Heart right ventricle (tissue), 16 donors: ENCODE data around the gene SLCO2A1. TPM values are rescaled to one million over a fixed set of nuclear protein-coding genes. Genes with fewer than 3 reads are reported as not detected.

Source experiments
- ATAC-seq, 8 donors: fragments of 200-7000 bp; cut with Tn5 transposase; one replicate each; pipeline ENCODE4 v1.9.1; 2020; ENCODE audit warnings: mild to moderate bottlenecking in 8 of 8, moderate library complexity in 8 of 8, moderate number of reproducible peaks in 1 of 8
- DNase-seq, 2 donors: peaks; one replicate each; pipeline ENCODE4 v3.0.0-alpha.2; 2020
- H3K27ac ChIP-seq, 10 donors: fragments of 200-600 bp; sonication (generic) in 2 of 10; one replicate each; pipeline versions ENCODE4 v1.5.0 to v1.8.0; 2020 to 2022; ENCODE audit warnings: mild to moderate bottlenecking in 3 of 10
- H3K27me3 ChIP-seq, 7 donors: fragments of 200-600 bp; one replicate each; pipeline ENCODE4 v1.8.0; 2021 to 2022; ENCODE audit warnings: mild to moderate bottlenecking in 2 of 7
- H3K36me3 ChIP-seq, 9 donors: fragments of 200-600 bp; sonication (generic) in 1 of 9; one replicate each; pipeline versions ENCODE4 v1.5.0 to v1.8.0; 2020 to 2022; ENCODE audit warnings: mild to moderate bottlenecking in 2 of 9
- H3K4me1 ChIP-seq, 9 donors: fragments of 200-600 bp; sonication (generic) in 1 of 9; one replicate each; pipeline versions ENCODE4 v1.5.0 to v1.8.0; 2020 to 2022; ENCODE audit warnings: mild to moderate bottlenecking in 4 of 9
- H3K4me3 ChIP-seq, 10 donors: fragments of 200-600 bp; sonication (generic) in 2 of 10; one replicate each; pipeline versions ENCODE4 v1.5.0 to v1.8.0; 2020 to 2022; ENCODE audit warnings: mild to moderate bottlenecking in 7 of 10, moderate library complexity in 2 of 10
- H3K9me3 ChIP-seq, 11 donors: fragments of 200-600 bp in 10 of 11; sonication (generic) in 2 of 11; one replicate each; pipeline versions ENCODE4 v1.5.0 to v1.8.0; 2013 to 2022; ENCODE audit warnings: mild to moderate bottlenecking in 2 of 11, control low read depth in 1 of 11, moderate library complexity in 1 of 11
- WGBS, 2 donors: extraction: QIAGEN DNeasy Blood & Tissue Kit; methylation state at CpG; one replicate each; pipeline ENCODE4 v1.1.7; 2013; ENCODE audit warnings: inconsistent platforms in 1 of 2; 5-methylcytosine and 5-hydroxymethylcytosine counted together
- intact Hi-C, 10 donors: fragments of 100-400 bp; cut with DNase I; formaldehyde crosslinking; loops; one replicate each; pipeline versions ENCODE4 v1.11.1 to v1.14.2; 2022
- polyA plus RNA-seq, 2 donors: library from polyadenylated mRNA; stranded (reverse); fragments of 200-250 nt; gene quantifications; one replicate each; pipeline ENCODE4 v1.2.3, GENCODE V29; 2013
- total RNA-seq, 10 donors: library from RNA; stranded (reverse); fragmentation: NEBNext Ultra II Directional in 3 of 10; extraction: Animal tissue kit (Norgen Biotek cat#: 25700) in 3 of 10; gene quantifications; one replicate each; pipeline versions ENCODE4 v1.2.1 to v1.2.4, GENCODE V29; 2021 to 2023
- TF ChIP-seq, protein P1 (sequence below), 9 donors: fragments of 200-600 bp; sonication (generic) in 2 of 9; IDR thresholded peaks; one replicate each; pipeline versions ENCODE4 v1.5.0 to v1.8.0; 2021 to 2022; ENCODE audit warnings: antibody characterized with exemption in 9 of 9, mild to moderate bottlenecking in 5 of 9, moderate library complexity in 1 of 9
- donor health status: Arrhythmogenic right ventricular cardiomyopathy.
- donor health status: ischemic (EF 13 %, LVEDD 7.1; RV severe dilation, severe dysfunction).
- donor health status: healthy with polysubstance abuse.
- donor health status: DM: no; HTN: yes; CAD: no.
- donor health status: DM: no; HTN: no; CAD: no.
- donor health status: ischemic (EF 25% LVEDD 6.9; RV normal size, moderate dysfunction).
- donor health status: ischemic (EF 25% LVEDD 5.7; RV mildly dilated, moderate dysfunction).
- donor health status: healthy.
- donor health status: DM: yes; HTN: yes; CAD: no.
- donor health status: Ischemic cardiomyopathy.
- donor health status: ischemic (EF 35%, LVEDD 5.7; RV mildly dilated, moderate dysfunction).
- donor health status: nonischemic (EF 11% LVEDD 7.7; RV severe dilation, severe dysfunction).
- donor health status: DM: yes; HTN: yes; CAD: no.
- donor health status: PGD.
- donor health status: ischemic (EF 29% LVEDD 5.4; RV normal size, mild dysfunction).
- donor health status: nonischemic (EF 23%, LVEDD 6.1; RV moderate dilation, normal function).

The SLCO2A1 gene
- total and polyA plus RNA-seq, 12 donors = 3.6 to 30.4 (median 10.0) TPM

DNA sequence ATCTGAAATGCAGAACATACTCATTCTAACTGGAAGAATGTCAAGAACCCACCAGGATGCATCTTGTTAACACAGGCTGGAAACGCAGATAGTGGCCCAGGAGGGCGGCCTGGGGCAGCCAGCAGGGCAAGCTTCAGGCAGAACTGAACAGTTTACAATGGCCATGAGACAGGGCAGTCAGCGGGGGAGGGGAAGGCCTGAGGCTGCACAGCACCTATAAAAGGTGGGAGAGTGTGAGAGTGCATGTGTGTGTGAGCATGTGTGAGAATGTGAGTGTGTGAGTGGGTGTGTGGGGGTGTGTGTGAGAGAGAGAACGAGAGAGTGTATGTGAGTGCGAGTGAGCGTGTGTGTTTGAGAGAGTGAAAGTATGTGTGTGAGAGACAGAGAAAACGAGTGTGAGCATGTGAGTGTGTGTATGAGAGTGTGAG lies 26.8 kb upstream of the SLCO2A1 start:
- WGBS, 2 donors = 96 to 98% methylated on average over 7 of the region's 7 CpGs
- intact Hi-C loops = no loop called here
- TF ChIP-seq, protein P1, sequence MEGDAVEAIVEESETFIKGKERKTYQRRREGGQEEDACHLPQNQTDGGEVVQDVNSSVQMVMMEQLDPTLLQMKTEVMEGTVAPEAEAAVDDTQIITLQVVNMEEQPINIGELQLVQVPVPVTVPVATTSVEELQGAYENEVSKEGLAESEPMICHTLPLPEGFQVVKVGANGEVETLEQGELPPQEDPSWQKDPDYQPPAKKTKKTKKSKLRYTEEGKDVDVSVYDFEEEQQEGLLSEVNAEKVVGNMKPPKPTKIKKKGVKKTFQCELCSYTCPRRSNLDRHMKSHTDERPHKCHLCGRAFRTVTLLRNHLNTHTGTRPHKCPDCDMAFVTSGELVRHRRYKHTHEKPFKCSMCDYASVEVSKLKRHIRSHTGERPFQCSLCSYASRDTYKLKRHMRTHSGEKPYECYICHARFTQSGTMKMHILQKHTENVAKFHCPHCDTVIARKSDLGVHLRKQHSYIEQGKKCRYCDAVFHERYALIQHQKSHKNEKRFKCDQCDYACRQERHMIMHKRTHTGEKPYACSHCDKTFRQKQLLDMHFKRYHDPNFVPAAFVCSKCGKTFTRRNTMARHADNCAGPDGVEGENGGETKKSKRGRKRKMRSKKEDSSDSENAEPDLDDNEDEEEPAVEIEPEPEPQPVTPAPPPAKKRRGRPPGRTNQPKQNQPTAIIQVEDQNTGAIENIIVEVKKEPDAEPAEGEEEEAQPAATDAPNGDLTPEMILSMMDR (IDR thresholded peaks at IDR 0.05) = no peak
- H3K4me3 ChIP-seq = no peak overlapping the region
- H3K4me1 ChIP-seq = peaks cover 4 to 25% (median 11%) of the 10 kb centered on the region in 9 donors
- H3K36me3 ChIP-seq = no peaks in the 10 kb centered on the region
- no peak for ATAC-seq
- H3K27ac ChIP-seq = no peak overlapping the region
- no peaks in the 10 kb centered on the region for H3K9me3 ChIP-seq
- DNase-seq = no peak
- no peaks in the 10 kb centered on the region for H3K27me3 ChIP-seq

DNA sequence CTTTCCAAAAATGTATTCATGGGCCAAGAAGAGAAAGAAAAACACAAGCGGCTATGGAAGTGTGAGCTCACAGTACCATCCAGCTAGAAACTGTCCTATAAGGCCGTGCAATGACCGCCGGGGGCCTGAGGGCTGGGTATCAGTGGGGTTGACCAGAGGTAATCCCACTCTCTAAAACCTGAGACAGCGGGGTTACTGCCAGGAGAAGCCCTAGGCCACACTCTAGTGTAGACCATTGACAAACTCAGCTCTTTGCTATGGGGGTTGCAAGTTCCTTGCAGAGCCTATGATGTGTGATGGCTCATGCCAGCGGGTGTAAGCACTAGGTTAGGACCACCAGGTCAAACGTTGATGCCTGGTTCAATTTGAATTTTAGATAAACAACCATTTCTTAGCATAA lies 25.9 kb upstream of the SLCO2A1 start:
- ATAC-seq (no peak), DNase-seq (no peak)
- Histone ChIP-seq H3K36me3 (no peaks in the 10 kb centered on the region), H3K4me3 (no peak overlapping the region), H3K27me3 (no peaks in the 10 kb centered on the region), H3K27ac (no peak overlapping the region), H3K4me1 (peaks cover 3 to 20% (median 7%) of the 10 kb centered on the region in 9 donors), H3K9me3 (no peaks in the 10 kb centered on the region)
- 92 to 95% methylated on average over 7 of the region's 7 CpGs for WGBS, 2 donors
- intact Hi-C loops = no loop called here
- TF ChIP-seq, protein P1 (IDR thresholded peaks at IDR 0.05) = no peak

DNA sequence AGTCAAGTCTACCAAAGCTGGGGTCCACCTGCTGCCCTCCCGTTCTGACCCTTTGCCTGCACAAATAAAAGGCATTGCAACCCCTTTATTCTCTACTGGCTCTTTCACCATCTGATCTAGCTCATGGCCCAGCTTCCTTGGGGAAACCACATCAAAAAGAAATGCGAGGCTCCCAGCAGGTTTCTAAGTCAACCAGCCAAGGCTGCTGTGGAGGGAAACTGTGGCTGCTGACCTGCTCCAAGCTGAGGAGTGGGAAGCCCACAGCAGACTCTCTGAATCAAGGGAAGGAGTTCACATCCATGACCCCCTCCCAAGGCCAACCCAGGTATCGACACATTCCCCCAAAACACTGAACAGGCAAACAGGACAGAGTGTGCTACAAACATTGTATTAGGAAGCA lies 25.2 kb upstream of the SLCO2A1 start:
- H3K36me3 ChIP-seq = no peaks in the 10 kb centered on the region
- 91 to 95% methylated on average over 3 of the region's 3 CpGs for WGBS, 2 donors
- TF ChIP-seq, protein P1 (IDR thresholded peaks at IDR 0.05) = no peak
- H3K27ac ChIP-seq = no peak overlapping the region
- no peaks in the 10 kb centered on the region for H3K9me3 ChIP-seq
- ATAC-seq = no peak
- no peaks in the 10 kb centered on the region for H3K27me3 ChIP-seq
- intact Hi-C loops = loop anchor here in 1 of 10 donors (5.0 kb wide), 1 partner anchor 372 kb away; no protein-coding TSS in a partner anchor
- no peak for DNase-seq
- no peak overlapping the region for H3K4me3 ChIP-seq
- H3K4me1 ChIP-seq = peaks cover 0 to 14% (median 0%) of the 10 kb centered on the region in 9 donors

DNA sequence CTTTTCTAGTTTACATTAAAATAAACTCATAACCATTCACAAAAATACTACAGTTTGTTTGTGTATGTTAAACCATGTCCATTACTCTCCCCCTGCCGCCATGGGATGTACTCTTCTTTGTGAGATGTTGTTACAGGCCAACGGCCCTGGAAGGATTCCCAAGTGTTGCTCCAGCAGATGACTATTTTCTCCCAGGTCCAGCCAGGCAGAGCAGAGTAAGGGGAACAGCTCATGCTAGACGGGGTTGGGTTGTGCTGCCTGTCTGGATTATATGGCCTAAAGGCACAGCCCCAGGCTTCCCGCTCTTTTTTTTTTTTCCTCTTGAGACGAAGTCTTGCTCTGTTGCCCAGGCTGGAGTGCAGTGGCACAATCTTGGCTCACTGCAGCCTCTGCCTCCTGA lies 24.5 kb upstream of the SLCO2A1 start:
- no peaks in the 10 kb centered on the region for H3K27me3 ChIP-seq
- WGBS, 2 donors = 87 to 93% methylated on average over 5 of the region's 5 CpGs
- DNase-seq = no peak
- TF ChIP-seq, protein P1 (IDR thresholded peaks at IDR 0.05) = no peak
- no peak for ATAC-seq
- no peak overlapping the region for H3K4me3 ChIP-seq
- H3K27ac ChIP-seq = no peak overlapping the region
- no peaks in the 10 kb centered on the region for H3K9me3 ChIP-seq
- intact Hi-C loops = loop anchor here in 1 of 10 donors (5.0 kb wide), 1 partner anchor 373 kb away; no protein-coding TSS in a partner anchor
- peaks cover 0 to 10% (median 0%) of the 10 kb centered on the region in 9 donors for H3K4me1 ChIP-seq
- no peaks in the 10 kb centered on the region for H3K36me3 ChIP-seq
